Liver (tissue), 9 donors: Measurements from ENCODE around the gene CASZ1. TPM values are rescaled to one million over a fixed set of nuclear protein-coding genes. Genes with fewer than 3 reads are reported as not detected.

ENCODE experiments used
- DNase-seq: peaks from one replicate; pipeline ENCODE4 v3.0.0-alpha.2; 2017; ENCODE audit warnings: low spot score
- H3K27ac ChIP-seq, 2 donors: one replicate each; pipeline ENCODE4 v1.7.0; 2013; ENCODE audit warnings: inconsistent platforms in 2 of 2, low read length in 2 of 2, control low read depth in 1 of 2, low read depth in 1 of 2, mild to moderate bottlenecking in 1 of 2
- H3K27me3 ChIP-seq, 4 donors: one replicate each; pipeline versions ENCODE4 v1.6.1 to v1.7.0; 2013; ENCODE audit warnings: low read length in 3 of 4, inconsistent platforms in 1 of 4, mild to moderate bottlenecking in 1 of 4, moderate library complexity in 1 of 4; ENCODE audit not compliant: control insufficient read depth in 4 of 4, insufficient read depth in 4 of 4
- H3K36me3 ChIP-seq, 4 donors: one replicate each; pipeline versions ENCODE4 v1.6.1 to v1.7.0; 2013; ENCODE audit warnings: low read length in 3 of 4, mild to moderate bottlenecking in 3 of 4, low read depth in 1 of 4, moderate library complexity in 1 of 4; ENCODE audit not compliant: control insufficient read depth in 4 of 4, insufficient read depth in 3 of 4
- H3K4me1 ChIP-seq, 4 donors: one replicate each; pipeline versions ENCODE4 v1.6.1 to v1.7.0; 2013; ENCODE audit warnings: low read length in 3 of 4, mild to moderate bottlenecking in 3 of 4, moderate library complexity in 1 of 4; ENCODE audit not compliant: control insufficient read depth in 4 of 4, insufficient read depth in 4 of 4
- H3K4me3 ChIP-seq, 3 donors: one replicate each; pipeline versions ENCODE4 v1.6.1 to v1.7.0; 2013; ENCODE audit warnings: low read length in 3 of 3, control low read depth in 1 of 3, low read depth in 1 of 3, mild to moderate bottlenecking in 1 of 3
- H3K9ac ChIP-seq, 2 donors: one replicate each; pipeline ENCODE4 v1.7.0; 2013; ENCODE audit warnings: low read length in 2 of 2, mild to moderate bottlenecking in 2 of 2, moderate library complexity in 2 of 2, control low read depth in 1 of 2, low read depth in 1 of 2
- H3K9me3 ChIP-seq, 4 donors: one replicate each; pipeline versions ENCODE4 v1.6.1 to v1.7.0; 2013; ENCODE audit warnings: low read length in 3 of 4; ENCODE audit not compliant: control insufficient read depth in 4 of 4
- CTCF ChIP-seq: fragments of 150-350 bp; IDR thresholded peaks from 2 replicates; pipeline ENCODE4 v1.5.1; 2017; ENCODE audit warnings: improper control_type of control experiment, low read depth, low read length; ENCODE audit not compliant: missing input control
- EGR1 ChIP-seq, 2 donors: IDR thresholded peaks; 2 replicates each; pipeline ENCODE4 v1.6.1; 2016 to 2018; ENCODE audit warnings: antibody characterized with exemption in 2 of 2, low read depth in 2 of 2
- FOXA1 ChIP-seq: IDR thresholded peaks from 2 replicates; pipeline ENCODE4 v1.6.1; 2016; ENCODE audit warnings: antibody characterized with exemption
- FOXA2 ChIP-seq: IDR thresholded peaks from 2 replicates; pipeline ENCODE4 v1.6.1; 2016; ENCODE audit warnings: antibody characterized with exemption
- GABPA ChIP-seq, 2 donors: IDR thresholded peaks in 1 of 2; conservative IDR thresholded peaks in 1 of 2; 2 replicates each; pipeline ENCODE4 v1.6.1; 2016; ENCODE audit warnings: antibody characterized with exemption in 2 of 2, mild to moderate bottlenecking in 1 of 2, moderate library complexity in 1 of 2
- HNF4A ChIP-seq, 2 donors: conservative IDR thresholded peaks; 2 replicates each; pipeline ENCODE4 v1.6.1; 2016; ENCODE audit warnings: antibody characterized with exemption in 2 of 2, mild to moderate bottlenecking in 2 of 2
- HNF4G ChIP-seq: IDR thresholded peaks from 2 replicates; pipeline ENCODE4 v1.6.1; 2016; ENCODE audit warnings: antibody characterized with exemption
- JUND ChIP-seq, 2 donors: IDR thresholded peaks; 2 replicates each; pipeline ENCODE4 v1.6.1; 2016; ENCODE audit warnings: antibody characterized with exemption in 2 of 2
- RXRA ChIP-seq, 2 donors: IDR thresholded peaks; 2 replicates each; pipeline ENCODE4 v1.6.1; 2017 to 2018; ENCODE audit warnings: antibody characterized with exemption in 2 of 2, mild to moderate bottlenecking in 1 of 2
- SP1 ChIP-seq: IDR thresholded peaks from 2 replicates; pipeline ENCODE4 v1.6.1; 2018; ENCODE audit warnings: antibody characterized with exemption, mild to moderate bottlenecking
- TAF1 ChIP-seq: conservative IDR thresholded peaks from 2 replicates; pipeline ENCODE4 v1.6.1; 2016; ENCODE audit warnings: antibody characterized with exemption, mild to moderate bottlenecking
- YY1 ChIP-seq: IDR thresholded peaks from 2 replicates; pipeline ENCODE4 v1.6.1; 2016; ENCODE audit warnings: antibody characterized with exemption, mild to moderate bottlenecking
- WGBS: extraction: QIAGEN DNeasy Blood & Tissue Kit; methylation state at CpG from one replicate; pipeline ENCODE4 v1.1.7; 2013; 5-methylcytosine and 5-hydroxymethylcytosine counted together
- polyA plus RNA-seq, 2 donors: library from polyadenylated mRNA; stranded (reverse) in 1 of 2; unstranded in 1 of 2; fragments of 200-250 nt in 1 of 2; fragments of >200 nt in 1 of 2; fragmentation: Nextera tagmentation in 1 of 2; extraction: Ambion mirVana in 1 of 2; gene quantifications; one replicate each; pipeline versions ENCODE4 v1.2.1 to v1.2.3, GENCODE V29; 2013 to 2015
- total RNA-seq, 2 donors: library from RNA; depleted of rRNA; stranded (reverse); fragments of >200 nt; gene quantifications; one replicate each; pipeline ENCODE4 v1.2.3, GENCODE V29; 2014
- TF ChIP-seq, protein P1 (sequence below): IDR thresholded peaks from 2 replicates; pipeline ENCODE4 v1.6.1; 2016; ENCODE audit warnings: antibody characterized with exemption
- donor health status: healthy.
- donor health status: healthy.
- donor health status: healthy.
- donor health status: healthy.
- donor health status: healthy.

Gene CASZ1
- total and polyA plus RNA-seq, 4 donors, result 1.0 to 3.5 (median 1.9) TPM

DNA sequence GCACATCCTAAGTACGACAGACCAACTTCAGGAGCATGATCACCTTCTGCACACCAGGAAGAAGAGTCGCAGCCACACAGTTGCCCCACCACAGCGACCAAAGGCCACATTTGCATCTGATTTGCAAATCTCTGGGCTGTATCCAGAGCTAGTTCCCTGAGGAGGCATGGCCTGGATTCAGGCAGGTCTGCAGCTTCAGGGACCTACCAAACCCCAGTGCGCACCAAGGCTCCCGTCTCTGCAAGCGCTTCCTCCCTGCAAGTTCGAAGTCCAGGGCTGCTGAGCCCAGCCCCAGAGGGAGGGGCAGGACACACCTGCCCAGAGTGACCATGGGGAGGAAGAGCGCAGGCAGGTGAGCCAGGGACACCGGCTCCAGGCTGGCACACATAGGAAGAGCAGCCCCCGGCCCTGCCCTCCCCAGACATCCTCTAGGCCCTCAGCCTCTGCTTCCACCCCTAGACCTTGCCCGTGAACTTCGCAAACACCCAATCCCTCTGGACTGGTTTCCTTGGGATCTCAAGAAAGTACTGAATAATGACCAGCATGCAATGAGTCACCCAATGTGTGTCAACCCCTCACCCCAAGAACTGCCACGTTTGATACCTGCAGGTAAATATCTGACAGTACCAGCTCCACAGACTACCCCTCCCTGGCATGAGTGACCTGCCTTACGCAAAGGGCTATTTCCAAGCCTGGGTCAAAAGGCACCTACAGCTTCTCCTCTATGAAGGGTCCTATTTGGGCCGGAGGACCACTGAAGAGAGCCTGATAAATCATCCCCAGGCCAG, 36.8 kb downstream of the CASZ1 start:
- Histone ChIP-seq H3K36me3 (no peaks in the 10 kb centered on the region), H3K4me1 (peaks cover 2 to 26% (median 15%) of the 10 kb centered on the region in 4 donors), H3K9me3 (no peaks in the 10 kb centered on the region), H3K27me3 (no peaks in the 10 kb centered on the region), H3K9ac (no peak overlapping the region), H3K27ac (no peak overlapping the region), H3K4me3 (no peak overlapping the region)
- WGBS, result 52% methylated on average over 15 of the region's 15 CpGs
- TF ChIP-seq CTCF (no peak), HNF4G (peak; percentile 62), GABPA (IDR thresholded peaks at IDR 0.05 in 1 of 2, conservative IDR thresholded peaks at IDR 0.05 in 1 of 2) (no peak), FOXA2 (no peak), SP1 (peak; percentile 61), HNF4A (conservative IDR thresholded peaks at IDR 0.05) (peak; percentile 57 to 70), RXRA (IDR thresholded peaks at IDR 0.05) (no peak), FOXA1 (no peak), YY1 (no peak)
- TF ChIP-seq, protein P1, sequence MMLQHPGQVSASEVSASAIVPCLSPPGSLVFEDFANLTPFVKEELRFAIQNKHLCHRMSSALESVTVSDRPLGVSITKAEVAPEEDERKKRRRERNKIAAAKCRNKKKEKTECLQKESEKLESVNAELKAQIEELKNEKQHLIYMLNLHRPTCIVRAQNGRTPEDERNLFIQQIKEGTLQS, result no peak
- DNase-seq, result peak; percentile 47

DNA sequence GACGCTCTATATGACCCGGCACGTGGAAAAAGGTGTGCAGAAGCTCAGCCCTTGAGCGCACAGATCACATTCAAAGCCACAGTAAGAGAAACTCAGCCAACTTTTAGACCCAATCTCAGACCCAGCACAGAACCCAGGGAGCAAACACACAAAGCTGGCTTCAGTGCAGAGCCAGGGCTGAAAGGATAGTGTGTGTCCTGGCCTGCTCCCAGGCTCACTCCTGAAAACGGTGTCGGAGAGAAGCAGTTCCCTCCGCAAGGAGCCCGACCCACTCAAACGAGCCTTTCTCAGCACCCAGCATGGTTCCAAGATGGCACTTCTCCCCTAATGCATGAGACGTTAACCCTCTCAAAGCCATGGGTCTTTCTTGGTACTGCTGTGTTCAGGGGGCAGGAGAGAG, 39.6 kb downstream of the CASZ1 start:
- no peak for DNase-seq
- Histone ChIP-seq H3K9ac (no peak overlapping the region), H3K4me3 (no peak overlapping the region), H3K4me1 (peaks cover 2 to 23% (median 14%) of the 10 kb centered on the region in 4 donors), H3K36me3 (no peaks in the 10 kb centered on the region), H3K27ac (no peak overlapping the region), H3K9me3 (no peaks in the 10 kb centered on the region), H3K27me3 (no peaks in the 10 kb centered on the region)
- 90% methylated on average over 10 of the region's 10 CpGs for WGBS
- TF ChIP-seq EGR1 (IDR thresholded peaks at IDR 0.05; ENCODE audit: low read depth in 2 of 2) (no peak), CTCF (no peak), GABPA (IDR thresholded peaks at IDR 0.05 in 1 of 2, conservative IDR thresholded peaks at IDR 0.05 in 1 of 2) (no peak), TAF1 (no peak), JUND (IDR thresholded peaks at IDR 0.05) (no peak), FOXA2 (no peak), YY1 (no peak), FOXA1 (no peak)
